HG03571 (cell line): Measurements from ENCODE around the gene ARHGAP30.
A peak's percentile ranks its signal among the peaks of the same experiment; 100 is the strongest.
"Not testable (repeated sequence)": the region's sequence is repeated elsewhere in the genome, so short reads cannot be mapped to it uniquely, and the experiment has no call there.

ENCODE experiments used
- ATAC-seq: cut with Tn5 transposase; IDR thresholded peaks from one replicate; pipeline ENCODE4 v1.9.1; 2021; ENCODE audit not compliant: unreplicated experiment

ARHGAP30 gene

GRCh38 chr1:161018631-161018930 lies 51.1 kb downstream of the ARHGAP30 start:
- ATAC-seq: no peak

GRCh38 chr1:161017756-161018630 lies 51.7 kb downstream of the ARHGAP30 start:
- no peak for ATAC-seq

GRCh38 chr1:161017181-161017580 lies 52.5 kb downstream of the ARHGAP30 start:
- ATAC-seq: not testable (repeated sequence)

GRCh38 chr1:161016683-161017082 lies 53.0 kb downstream of the ARHGAP30 start:
- not testable (repeated sequence) for ATAC-seq

- ATAC-seq: peak; percentile 82
These were observed 56.0 kb downstream of the ARHGAP30 start for GRCh38 chr1:161013488-161014230.

- ATAC-seq: no peak
These were observed 56.6 kb downstream of the ARHGAP30 start for GRCh38 chr1:161013131-161013487.

GRCh38 chr1:161012420-161012819 lies 57.3 kb downstream of the ARHGAP30 start:
- no peak for ATAC-seq

GRCh38 chr1:161009602-161010211 lies 60.0 kb downstream of the ARHGAP30 start:
- ATAC-seq: no peak

- no peak for ATAC-seq
These were observed 60.7 kb downstream of the ARHGAP30 start for GRCh38 chr1:161008869-161009510.

- ATAC-seq: no peak
These were observed 62.3 kb downstream of the ARHGAP30 start for GRCh38 chr1:161007369-161007768.

- no peak for ATAC-seq
These were observed 63.1 kb downstream of the ARHGAP30 start for GRCh38 chr1:161006563-161006962.

GRCh38 chr1:161001525-161001924 lies 68.2 kb downstream of the ARHGAP30 start:
- no peak for ATAC-seq

- ATAC-seq: no peak
These were observed 68.8 kb downstream of the ARHGAP30 start for GRCh38 chr1:161000736-161001480.

GRCh38 chr1:160999376-160999775 lies 70.3 kb downstream of the ARHGAP30 start:
- no peak for ATAC-seq

GRCh38 chr1:160997323-160998038 lies 72.2 kb downstream of the ARHGAP30 start:
- ATAC-seq: no peak
